GM21390 (cell line): ENCODE data around the gene TEX19.

Experiments used
- ATAC-seq: cut with Tn5 transposase; IDR thresholded peaks from one replicate; pipeline ENCODE4 v1.9.1; 2021; ENCODE audit not compliant: unreplicated experiment

The TEX19 gene

GRCh38 chr17:82320956-82321927 lies 37.8 kb upstream of the TEX19 start:
- ATAC-seq, result no peak

- no peak for ATAC-seq
These were observed 37.0 kb upstream of the TEX19 start for GRCh38 chr17:82321947-82322466.

- ATAC-seq, result no peak
These were observed 36.3 kb upstream of the TEX19 start for GRCh38 chr17:82322526-82323453.

- ATAC-seq, result no peak
These were observed 35.4 kb upstream of the TEX19 start for GRCh38 chr17:82323514-82324234.

GRCh38 chr17:82324566-82325285 lies 34.3 kb upstream of the TEX19 start:
- no peak for ATAC-seq

GRCh38 chr17:82325286-82326180 lies 33.5 kb upstream of the TEX19 start:
- no peak for ATAC-seq

GRCh38 chr17:82327289-82327688 lies 31.8 kb upstream of the TEX19 start:
- ATAC-seq, result no peak

- ATAC-seq, result no peak
These were observed 31.3 kb upstream of the TEX19 start for GRCh38 chr17:82327757-82328140.

GRCh38 chr17:82328141-82328993 lies 30.7 kb upstream of the TEX19 start:
- ATAC-seq, result no peak

- no peak for ATAC-seq
These were observed 30.0 kb upstream of the TEX19 start for GRCh38 chr17:82328994-82329507.

- ATAC-seq, result no peak
These were observed 29.2 kb upstream of the TEX19 start for GRCh38 chr17:82329683-82330321.

GRCh38 chr17:82330322-82331239 lies 28.5 kb upstream of the TEX19 start:
- ATAC-seq, result no peak

- ATAC-seq, result no peak
These were observed 27.6 kb upstream of the TEX19 start for GRCh38 chr17:82331345-82331939.

GRCh38 chr17:82332669-82333278 lies 26.3 kb upstream of the TEX19 start:
- no peak for ATAC-seq

GRCh38 chr17:82333279-82334171 lies 25.5 kb upstream of the TEX19 start, which contains the start of gene SECTM1:
Gene SECTM1, minus strand, starts transcription at chr17:82333766. Its CDS starts 6,526 bp downstream, at chr17:82327240.
- no peak for ATAC-seq
